K562 (cell line): ENCODE measurements around the gene ZNF276.

Experiments used
- ARID4B ChIP-seq: sonication (generic); formaldehyde crosslinking; IDR thresholded peaks from 2 replicates; pipeline ENCODE4 v1.8.0; 2022; ENCODE audit warnings: mild to moderate bottlenecking, missing genetic modification reagents
- CEBPB ChIP-seq: fragments of 450-650 bp; IDR thresholded peaks from 2 replicates; pipeline ENCODE4 v1.6.1; 2016; ENCODE audit warnings: missing genetic modification characterization, missing compliant biosample characterization
- CTCF ChIP-seq, 3 experiments: IDR thresholded peaks in 2 of 3; conservative IDR thresholded peaks in 1 of 3; 2 replicates each; pipeline ENCODE4 v1.5.1; 2011 to 2012; ENCODE audit warnings: low read length in 3 of 3, mild to moderate bottlenecking in 3 of 3, control low read depth in 2 of 3, improper control_type of control experiment in 1 of 3, inconsistent platforms in 1 of 3, low read depth in 1 of 3, mixed read lengths in 1 of 3, moderate library complexity in 1 of 3; ENCODE audit not compliant: insufficient read depth in 2 of 3
- DDX20 ChIP-seq: fragments of 450-650 bp; IDR thresholded peaks from 2 replicates; pipeline ENCODE4 v1.6.1; 2016; ENCODE audit warnings: missing genetic modification characterization, low read depth, mild to moderate bottlenecking, missing compliant biosample characterization, moderate library complexity
- GATA2 ChIP-seq: sonication (generic); formaldehyde crosslinking; IDR thresholded peaks from 2 replicates; pipeline ENCODE4 v1.4.0; 2020; ENCODE audit warnings: mild to moderate bottlenecking, missing genetic modification reagents
- HDGF ChIP-seq: fragments of 450-650 bp; IDR thresholded peaks from 2 replicates; pipeline ENCODE4 v1.6.1; 2016
- NR2C2 ChIP-seq, 2 experiments: fragments of 200-800 bp in 1 of 2; sonication (Bioruptor generic) in 1 of 2; sonication (generic) in 1 of 2; formaldehyde crosslinking in 1 of 2; IDR thresholded peaks; 2 replicates each; pipeline versions ENCODE4 v1.6.1 to v1.8.0; 2016 to 2022; ENCODE audit warnings: mild to moderate bottlenecking in 1 of 2, missing compliant biosample characterization in 1 of 2, missing genetic modification characterization in 1 of 2, missing genetic modification reagents in 1 of 2
- STAT5A ChIP-seq: IDR thresholded peaks from 2 replicates; pipeline ENCODE4 v1.6.1; 2012; ENCODE audit warnings: low read length, inconsistent platforms, borderline replicate concordance
- XRCC3 ChIP-seq: fragments of 450-650 bp; IDR thresholded peaks from 2 replicates; pipeline ENCODE4 v1.6.1; 2017; ENCODE audit warnings: mild to moderate bottlenecking, moderate library complexity
- ZEB2 ChIP-seq: fragments of 450-650 bp; IDR thresholded peaks from 2 replicates; pipeline ENCODE4 v1.6.1; 2016
- ZNF239 ChIP-seq: fragments of 250-450 bp; sonication (Bioruptor Pico); IDR thresholded peaks from 2 replicates; pipeline ENCODE4 v1.4.0; 2020; ENCODE audit warnings: mild to moderate bottlenecking
- ZNF274 ChIP-seq: IDR thresholded peaks from 2 replicates; pipeline ENCODE4 v1.6.1; 2011; ENCODE audit warnings: low read depth, mild to moderate bottlenecking, low read length, moderate library complexity, borderline replicate concordance

GRCh38 chr16:89770367-89770766 lies 49.0 kb downstream of the ZNF276 start:
- TF ChIP-seq CTCF (IDR thresholded peaks at IDR 0.05 in 2 of 3, conservative IDR thresholded peaks at IDR 0.05 in 1 of 3; ENCODE audit: insufficient read depth in 2 of 3, low read depth in 1 of 3, low read length in 3 of 3), result no peak
- no peak for TF ChIP-seq GATA2 (CRISPR knock-in tag)
- TF ChIP-seq STAT5A, result no peak
- no peak for TF ChIP-seq ZNF239
- no peak for TF ChIP-seq CEBPB (tag)
- no peak for TF ChIP-seq ZNF274
- no peak for TF ChIP-seq NR2C2 (CRISPR knock-in tag; IDR thresholded peaks at IDR 0.05)
- no peak for TF ChIP-seq NR2C2 (tag; IDR thresholded peaks at IDR 0.05)
- TF ChIP-seq ARID4B (CRISPR knock-in tag), result no peak
- TF ChIP-seq XRCC3, result no peak
- TF ChIP-seq ZEB2, result no peak
- TF ChIP-seq HDGF, result no peak
- TF ChIP-seq DDX20, result no peak
